Mesendoderm (in vitro differentiated cells): ENCODE results near the gene PCDHAC2.
A peak's percentile ranks its signal among the peaks of the same experiment; 100 is the strongest.

Experiments
- DNase-seq: peaks from one replicate; pipeline ENCODE4 v3.0.0; 2013
- H2AK5ac ChIP-seq: 2 replicates; pipeline ENCODE4 v1.6.1; 2013; ENCODE audit warnings: low read length, inconsistent platforms
- H2BK120ac ChIP-seq: 2 replicates; pipeline ENCODE4 v1.6.1; 2013; ENCODE audit warnings: low read depth, mild to moderate bottlenecking, low read length, moderate library complexity, mixed read lengths
- H2BK15ac ChIP-seq: replicated peaks from 2 replicates; pipeline ENCODE4 v1.6.1; 2013; ENCODE audit warnings: low read depth, mild to moderate bottlenecking, moderate library complexity
- H2BK5ac ChIP-seq: 2 replicates; pipeline ENCODE4 v1.6.1; 2013; ENCODE audit warnings: low read length, inconsistent platforms
- H3K18ac ChIP-seq: 2 replicates; pipeline ENCODE4 v1.6.1; 2013; ENCODE audit warnings: mild to moderate bottlenecking, low read length, mixed read lengths
- H3K23ac ChIP-seq: one replicate; pipeline ENCODE4 v1.6.1; 2013; ENCODE audit warnings: low read length
- H3K27ac ChIP-seq: 2 replicates; pipeline ENCODE4 v1.5.1; 2013; ENCODE audit warnings: low read depth, mild to moderate bottlenecking, inconsistent platforms, low read length, moderate library complexity
- H3K27me3 ChIP-seq: 2 replicates; pipeline ENCODE4 v1.6.1; 2013; ENCODE audit warnings: low read length, control low read depth, mild to moderate bottlenecking, inconsistent platforms; ENCODE audit not compliant: insufficient read depth, poor library complexity
- H3K36me3 ChIP-seq: 2 replicates; pipeline ENCODE4 v1.6.1; 2013; ENCODE audit warnings: low read length, inconsistent platforms; ENCODE audit not compliant: control insufficient read depth, insufficient read depth
- H3K4ac ChIP-seq: one replicate; pipeline ENCODE4 v1.6.1; 2013; ENCODE audit warnings: low read depth, mild to moderate bottlenecking, low read length, moderate library complexity
- H3K4me1 ChIP-seq: 2 replicates; pipeline ENCODE4 v1.6.1; 2013; ENCODE audit warnings: low read depth, low read length, inconsistent platforms; ENCODE audit not compliant: control insufficient read depth
- H3K4me2 ChIP-seq: 2 replicates; pipeline ENCODE4 v1.6.1; 2013; ENCODE audit warnings: low read length
- H3K4me3 ChIP-seq: 2 replicates; pipeline ENCODE4 v1.5.1; 2013; ENCODE audit warnings: mild to moderate bottlenecking, low read length
- H3K56ac ChIP-seq: one replicate; pipeline ENCODE4 v1.6.1; 2013; ENCODE audit warnings: low read length
- H3K79me1 ChIP-seq: 2 replicates; pipeline ENCODE4 v1.6.1; 2013; ENCODE audit warnings: low read length, inconsistent platforms
- H3K79me2 ChIP-seq: 2 replicates; pipeline ENCODE4 v1.6.1; 2013; ENCODE audit warnings: mild to moderate bottlenecking, low read length; ENCODE audit not compliant: control insufficient read depth, insufficient read depth
- H3K9ac ChIP-seq: 2 replicates; pipeline ENCODE4 v1.6.1; 2013; ENCODE audit warnings: low read length, inconsistent platforms
- H4K5ac ChIP-seq: one replicate; pipeline ENCODE4 v1.6.1; 2013; ENCODE audit warnings: low read length
- H4K8ac ChIP-seq: one replicate; pipeline ENCODE4 v1.6.1; 2013; ENCODE audit warnings: low read depth, mild to moderate bottlenecking, control low read depth, low read length, moderate library complexity
- WGBS: extraction: QIAGEN DNeasy Blood & Tissue Kit; methylation state at CpG from one replicate; pipeline ENCODE4 v1.1.7; 2013; ENCODE audit warnings: low lambda C conversion rate, missing lambda C conversion rate; ENCODE audit not compliant: insufficient coverage; ENCODE audit errors: extremely low coverage; 5-methylcytosine and 5-hydroxymethylcytosine counted together

Gene PCDHAC2

GRCh38 chr5:140964356-140964755 is 1.9 kb upstream of the PCDHAC2 start:
- Histone ChIP-seq H3K79me2 (no peaks in the 10 kb centered on the region), H3K27me3 (peaks cover 4% of the 10 kb centered on the region), H3K56ac (no peak overlapping the region), H2AK5ac (no peak overlapping the region), H3K4me1 (peaks cover 8% of the 10 kb centered on the region), H3K79me1 (peaks cover 2% of the 10 kb centered on the region), H3K27ac (no peak overlapping the region), H4K8ac (no peak overlapping the region), H3K9ac (no peak overlapping the region), H2BK120ac (no peak overlapping the region), H3K23ac (no peak overlapping the region), H4K5ac (no peak overlapping the region), H3K4me3 (no peak overlapping the region), H3K36me3 (no peaks in the 10 kb centered on the region), H3K4me2 (no peak overlapping the region), H3K18ac (no peak overlapping the region), H3K4ac (no peak overlapping the region), H2BK15ac (no peak overlapping the region), H2BK5ac (no peak overlapping the region)
- no peak for DNase-seq
- no CpG with 5 or more reads among the region's 3 CpGs for WGBS

- no peaks in the 10 kb centered on the region for H3K36me3 ChIP-seq
- H3K4me2 ChIP-seq = peak overlapping the region; percentile 97
- peak overlapping the region; percentile 72 for H3K4me3 ChIP-seq
- H4K8ac ChIP-seq = no peak overlapping the region
- no peak overlapping the region for H4K5ac ChIP-seq
- peaks cover 2% of the 10 kb centered on the region for H3K79me1 ChIP-seq
- no peak overlapping the region for H2BK15ac ChIP-seq
- peak overlapping the region; percentile 88 for H3K56ac ChIP-seq
- no peak overlapping the region for H2BK5ac ChIP-seq
- no peaks in the 10 kb centered on the region for H3K79me2 ChIP-seq
- DNase-seq = no peak
- H3K4ac ChIP-seq = no peak overlapping the region
- H3K9ac ChIP-seq = peak overlapping the region; percentile 71
- H3K18ac ChIP-seq = no peak overlapping the region
- no peak overlapping the region for H3K23ac ChIP-seq
- H2BK120ac ChIP-seq = no peak overlapping the region
- no peak overlapping the region for H3K27ac ChIP-seq
- H2AK5ac ChIP-seq = no peak overlapping the region
- H3K4me1 ChIP-seq = peaks cover 8% of the 10 kb centered on the region
- peaks cover 4% of the 10 kb centered on the region for H3K27me3 ChIP-seq
- no CpG with 5 or more reads among the region's 9 CpGs for WGBS
Measured at GRCh38 chr5:140965905-140966292, 377 bp upstream of the PCDHAC2 start.

GRCh38 chr5:140967226-140967893 is 1.1 kb downstream of the PCDHAC2 start:
- Histone ChIP-seq H4K5ac (no peak overlapping the region), H2AK5ac (no peak overlapping the region)
- peak; percentile 9 for DNase-seq

GRCh38 chr5:140969880-140970279 is 3.6 kb downstream of the PCDHAC2 start:
- H3K18ac ChIP-seq = no peak overlapping the region
- no peak overlapping the region for H4K5ac ChIP-seq
- H2BK120ac ChIP-seq = no peak overlapping the region
- no peaks in the 10 kb centered on the region for H3K79me2 ChIP-seq
- H3K27ac ChIP-seq = no peak overlapping the region
- DNase-seq = no peak
- H3K79me1 ChIP-seq = peaks cover 4% of the 10 kb centered on the region
- no peaks in the 10 kb centered on the region for H3K36me3 ChIP-seq
- peaks cover 6% of the 10 kb centered on the region for H3K4me1 ChIP-seq
- no peak overlapping the region for H3K23ac ChIP-seq
- H2BK15ac ChIP-seq = no peak overlapping the region
- no peak overlapping the region for H2AK5ac ChIP-seq
- H3K4me2 ChIP-seq = no peak overlapping the region
- H3K56ac ChIP-seq = no peak overlapping the region
- H3K4me3 ChIP-seq = no peak overlapping the region
- no peak overlapping the region for H2BK5ac ChIP-seq
- H3K27me3 ChIP-seq = peaks cover 4% of the 10 kb centered on the region
- H4K8ac ChIP-seq = no peak overlapping the region
- H3K4ac ChIP-seq = no peak overlapping the region
- H3K9ac ChIP-seq = no peak overlapping the region

More at GRCh38 chr5:140967226-140967893, 1.1 kb downstream of the PCDHAC2 start:
- H3K4me2 ChIP-seq = peak overlapping the region; percentile 97
- no peak overlapping the region for H3K27ac ChIP-seq
- H3K56ac ChIP-seq = peak overlapping the region; percentile 88
- H3K27me3 ChIP-seq = peaks cover 4% of the 10 kb centered on the region
- no peaks in the 10 kb centered on the region for H3K79me2 ChIP-seq
- no CpG with 5 or more reads among the region's 34 CpGs for WGBS
- peaks cover 8% of the 10 kb centered on the region for H3K4me1 ChIP-seq
- H2BK15ac ChIP-seq = no peak overlapping the region
- no peak overlapping the region for H3K18ac ChIP-seq
- H4K8ac ChIP-seq = no peak overlapping the region
- no peak overlapping the region for H2BK120ac ChIP-seq
- H2BK5ac ChIP-seq = no peak overlapping the region
- H3K36me3 ChIP-seq = no peaks in the 10 kb centered on the region
- H3K23ac ChIP-seq = no peak overlapping the region
- H3K4ac ChIP-seq = no peak overlapping the region
- H3K4me3 ChIP-seq = peak overlapping the region; percentile 72
- H3K79me1 ChIP-seq = peaks cover 2% of the 10 kb centered on the region
- peak overlapping the region; percentile 71 for H3K9ac ChIP-seq

GRCh38 chr5:140973550-140973949 is 7.3 kb downstream of the PCDHAC2 start:
- Histone ChIP-seq H3K23ac (no peak overlapping the region), H3K56ac (no peak overlapping the region), H3K4me3 (no peak overlapping the region), H2BK5ac (no peak overlapping the region), H3K4me1 (no peaks in the 10 kb centered on the region), H3K36me3 (no peaks in the 10 kb centered on the region), H3K18ac (no peak overlapping the region), H3K79me2 (no peaks in the 10 kb centered on the region), H3K9ac (no peak overlapping the region), H3K27ac (no peak overlapping the region), H3K79me1 (peaks cover 4% of the 10 kb centered on the region), H4K5ac (no peak overlapping the region), H2BK120ac (no peak overlapping the region), H3K4me2 (no peak overlapping the region), H4K8ac (no peak overlapping the region), H2BK15ac (no peak overlapping the region), H2AK5ac (no peak overlapping the region), H3K4ac (no peak overlapping the region), H3K27me3 (no peaks in the 10 kb centered on the region)
- no peak for DNase-seq

- no peak overlapping the region for H2BK120ac ChIP-seq
- H3K4ac ChIP-seq = no peak overlapping the region
- no peak overlapping the region for H3K18ac ChIP-seq
- no peak overlapping the region for H4K8ac ChIP-seq
- no peak overlapping the region for H2BK15ac ChIP-seq
- no peaks in the 10 kb centered on the region for H3K4me1 ChIP-seq
- no CpG with 5 or more reads among the region's 3 CpGs for WGBS
- no peaks in the 10 kb centered on the region for H3K27me3 ChIP-seq
- no peaks in the 10 kb centered on the region for H3K36me3 ChIP-seq
- no peak overlapping the region for H2AK5ac ChIP-seq
- H3K27ac ChIP-seq = no peak overlapping the region
- H3K4me3 ChIP-seq = no peak overlapping the region
- DNase-seq = no peak
- no peak overlapping the region for H3K23ac ChIP-seq
- H3K9ac ChIP-seq = no peak overlapping the region
- H2BK5ac ChIP-seq = no peak overlapping the region
- H4K5ac ChIP-seq = no peak overlapping the region
- no peaks in the 10 kb centered on the region for H3K79me2 ChIP-seq
- no peak overlapping the region for H3K56ac ChIP-seq
- peaks cover 2% of the 10 kb centered on the region for H3K79me1 ChIP-seq
- no peak overlapping the region for H3K4me2 ChIP-seq
Measured at GRCh38 chr5:140977003-140977402, 10.7 kb downstream of the PCDHAC2 start.
